ENCODE measurements around the gene TRIM62.

Gene TRIM62

DNA sequence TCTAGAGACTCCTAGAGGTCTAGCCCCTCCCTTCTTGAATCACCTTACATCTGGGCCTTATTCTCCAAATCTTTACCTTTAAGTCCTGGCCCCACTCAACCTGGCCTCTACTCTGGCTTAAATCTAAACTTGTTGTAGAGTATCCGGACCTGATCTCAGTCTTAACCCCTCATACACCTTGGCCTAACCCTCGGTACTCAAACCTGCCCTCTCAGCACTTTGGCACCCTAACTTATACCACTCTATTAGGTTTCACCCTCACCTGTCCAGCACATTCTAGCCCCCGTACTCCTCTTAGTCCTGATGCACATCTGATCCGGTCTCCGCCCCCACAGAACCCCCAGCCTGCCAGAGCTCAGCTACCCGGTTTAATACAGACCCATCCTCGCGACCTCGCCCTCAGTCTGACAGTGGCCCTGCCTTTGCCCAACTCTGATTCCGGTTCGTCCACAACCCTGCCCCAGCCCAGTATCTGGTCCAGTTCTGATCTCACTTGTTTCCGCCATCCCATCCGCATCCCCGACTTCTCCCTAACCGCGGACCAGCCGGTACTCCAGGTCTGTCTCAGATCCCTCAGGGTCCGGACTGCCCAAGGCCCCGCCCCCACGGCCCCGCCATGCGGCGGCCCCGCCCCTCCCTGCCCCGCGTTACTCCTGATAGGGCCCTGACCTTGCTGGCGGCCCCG is 1.5 kb downstream of the TRIM62 start:
- DNase-seq = no peak

DNA sequence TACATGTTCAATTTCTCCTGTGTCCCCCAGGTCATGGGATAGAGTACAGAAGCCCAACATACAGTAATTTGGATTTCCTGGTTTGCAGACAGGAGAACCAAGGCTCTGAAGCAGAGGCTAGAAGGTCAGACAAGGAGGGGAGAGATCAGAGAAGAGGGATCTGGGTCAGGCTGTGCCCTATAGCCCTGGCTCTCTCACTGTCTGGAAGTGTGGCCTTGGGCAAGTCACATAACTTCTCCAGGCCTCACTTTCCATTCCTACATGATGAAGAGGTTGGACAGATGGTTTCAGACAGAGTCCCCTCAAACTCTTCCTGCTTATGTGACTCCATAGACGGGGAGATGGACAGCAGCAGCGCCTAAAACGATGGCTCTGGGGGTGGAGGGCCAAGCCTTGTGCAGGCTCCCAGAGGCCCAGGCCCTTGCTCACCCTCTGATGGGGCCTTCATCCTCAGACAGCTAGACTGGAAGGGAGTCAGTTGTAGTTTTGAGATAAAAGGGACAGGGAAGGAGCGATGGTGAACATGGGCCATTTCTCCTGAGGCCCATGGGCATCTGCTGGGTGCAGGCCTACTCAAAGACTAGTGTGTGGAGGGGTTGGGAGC is 2.9 kb downstream of the TRIM62 start:
- no peak for DNase-seq

- DNase-seq = no peak
These were observed 3.8 kb downstream of the TRIM62 start for GRCh38 chr1:33177996-33178540.

- no peak for DNase-seq
These were observed 5.0 kb downstream of the TRIM62 start for GRCh38 chr1:33176887-33177286.

DNA sequence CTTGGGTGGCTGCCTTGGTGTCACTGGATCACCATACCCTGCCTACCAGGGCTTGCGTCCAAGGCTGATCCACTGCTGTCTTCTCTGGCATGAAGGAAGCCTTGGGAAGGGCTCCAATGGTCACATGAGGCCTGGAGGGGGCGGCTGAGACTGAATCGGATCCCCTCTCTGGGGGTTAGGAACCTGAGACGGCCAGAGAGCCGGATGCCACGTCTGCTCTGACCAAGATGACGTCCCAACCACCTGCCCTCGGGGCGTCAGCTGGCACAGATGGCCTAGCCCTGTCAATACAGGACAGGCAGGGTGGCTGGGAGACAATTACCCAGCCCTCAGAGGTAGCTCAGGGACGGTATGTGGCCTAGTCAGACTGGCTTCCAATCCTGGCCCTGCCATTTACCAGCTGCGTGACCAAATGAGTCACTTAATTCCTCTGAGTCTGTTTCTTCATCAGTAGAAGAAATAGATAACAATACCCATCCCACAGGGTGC is 5.4 kb downstream of the TRIM62 start:
- DNase-seq = no peak

- DNase-seq = no peak
These were observed 6.0 kb downstream of the TRIM62 start for GRCh38 chr1:33175865-33176264.

GRCh38 chr1:33173091-33173490 is 8.8 kb downstream of the TRIM62 start:
- no peak for DNase-seq

DNA sequence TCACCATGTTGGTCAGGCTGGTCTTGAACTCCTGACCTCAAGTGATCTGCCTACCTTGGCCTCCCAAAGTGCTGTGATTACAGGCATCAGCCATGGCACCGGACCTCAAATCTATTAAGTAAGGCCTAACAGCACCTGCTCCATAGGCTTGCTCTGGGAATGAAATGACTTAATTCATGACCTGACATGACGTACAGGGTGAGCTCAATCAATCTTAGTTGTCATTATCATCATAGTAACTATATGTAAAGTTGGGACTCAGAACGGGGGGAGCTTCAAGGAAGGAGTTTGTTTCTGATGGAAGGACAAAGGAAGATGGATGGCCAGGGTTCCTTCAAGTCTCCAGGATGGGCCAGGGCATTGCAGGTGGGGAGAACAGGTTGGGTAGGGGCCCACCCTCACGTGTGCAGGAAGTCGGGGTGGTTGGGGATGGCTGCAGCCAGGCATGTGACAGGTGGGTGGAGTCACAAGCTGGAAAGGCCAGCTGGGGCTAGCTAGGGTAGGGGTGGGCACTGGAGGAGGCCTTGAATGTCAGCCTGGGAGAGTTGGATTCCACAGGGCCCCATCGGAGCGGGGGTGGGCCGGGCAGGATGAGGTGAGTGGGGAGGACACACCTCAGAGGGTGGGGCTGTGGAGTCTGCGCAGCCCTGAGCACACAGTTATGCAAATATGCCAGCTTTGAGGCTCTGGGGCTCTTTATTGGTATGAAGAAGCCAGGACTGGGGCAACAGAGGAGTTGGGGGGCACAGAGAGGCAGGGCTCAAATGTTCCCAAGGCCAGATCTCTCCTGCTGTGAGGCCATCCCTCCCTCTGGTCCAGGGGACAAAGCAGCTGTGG is 9.6 kb downstream of the TRIM62 start:
- no peak for DNase-seq

DNA sequence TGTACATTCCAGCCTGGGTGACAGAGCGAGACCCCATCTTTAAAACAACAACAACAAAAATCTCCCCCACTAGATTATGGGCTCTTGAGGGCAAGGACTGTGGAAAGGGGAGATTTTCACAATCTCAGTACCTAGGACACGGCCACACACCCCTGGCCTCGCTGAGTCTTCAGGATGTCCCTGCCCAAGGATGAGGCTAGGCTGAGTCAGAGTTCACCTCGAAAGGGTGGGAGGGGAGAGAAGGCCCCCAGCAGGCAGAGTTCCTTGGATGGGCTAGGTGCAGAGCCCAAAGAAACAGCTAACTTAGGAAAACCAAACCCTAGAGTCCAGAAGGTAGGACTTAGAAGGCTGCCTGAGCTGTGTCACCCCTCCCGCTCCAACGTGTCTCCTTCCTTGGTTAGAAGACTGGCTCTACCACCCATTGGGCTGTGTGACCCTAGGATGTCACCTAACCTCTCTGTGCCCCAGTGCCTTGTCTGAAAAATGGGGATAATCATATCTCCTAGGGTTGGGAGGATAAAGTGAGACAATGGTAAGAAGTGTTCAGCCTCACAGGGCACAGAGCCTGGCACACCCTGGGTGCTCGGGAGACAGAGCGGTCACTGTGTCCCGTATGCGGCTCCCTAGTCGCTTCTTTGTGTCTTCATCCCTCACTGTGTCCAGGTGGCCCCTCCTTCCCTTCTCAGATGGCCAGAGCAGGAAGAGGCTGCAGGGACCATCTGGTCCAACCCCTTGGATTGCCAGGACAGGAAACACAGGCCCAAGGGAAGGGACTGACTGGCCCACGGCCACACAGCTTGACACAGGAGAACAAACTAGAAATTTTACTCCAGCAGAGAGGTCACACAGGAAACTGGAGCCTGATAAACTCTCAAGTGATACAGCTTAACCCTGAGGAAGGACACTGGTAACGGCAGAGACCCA is 11.2 kb downstream of the TRIM62 start:
- DNase-seq = no peak

DNA sequence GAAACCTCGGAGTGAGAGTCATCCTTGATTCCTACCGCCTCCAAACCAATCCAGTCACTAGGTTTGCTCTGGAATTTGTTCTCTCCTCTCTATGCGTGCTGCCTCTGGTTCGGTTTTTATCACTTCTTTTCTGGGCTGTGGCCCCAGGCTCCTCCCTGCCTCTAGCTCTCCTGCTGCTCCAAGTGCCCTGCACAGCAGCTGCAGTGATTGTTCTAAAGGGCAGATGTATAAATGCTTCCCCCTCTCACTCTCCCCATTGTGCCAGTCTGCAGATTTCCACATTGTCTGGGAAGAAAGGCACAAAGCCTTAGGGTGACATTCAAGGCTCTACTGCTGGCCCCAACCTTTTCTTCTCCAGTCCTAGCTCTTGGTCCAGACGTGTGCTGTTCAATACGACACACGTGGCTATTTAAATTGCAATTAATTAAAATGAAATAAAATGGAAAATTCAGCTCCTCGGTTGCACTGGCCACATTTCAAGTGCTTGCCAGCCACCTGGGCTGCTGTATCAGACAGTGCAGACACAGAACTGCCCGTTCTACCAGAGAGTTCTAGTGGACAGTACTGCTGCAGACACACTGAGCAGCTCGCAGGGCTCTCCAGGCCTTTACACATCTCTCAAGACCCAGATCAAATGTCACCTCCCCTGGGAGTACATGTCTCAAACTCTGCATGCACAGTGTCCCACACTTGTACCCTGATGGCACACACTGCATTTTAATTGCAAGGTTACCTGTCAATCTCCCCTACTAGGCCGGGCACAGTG is 12.4 kb downstream of the TRIM62 start:
- no peak for DNase-seq

- no peak for DNase-seq
These were observed 13.1 kb downstream of the TRIM62 start for GRCh38 chr1:33168556-33169289.

- DNase-seq = no peak
These were observed 14.0 kb downstream of the TRIM62 start for GRCh38 chr1:33167650-33168447.

DNA sequence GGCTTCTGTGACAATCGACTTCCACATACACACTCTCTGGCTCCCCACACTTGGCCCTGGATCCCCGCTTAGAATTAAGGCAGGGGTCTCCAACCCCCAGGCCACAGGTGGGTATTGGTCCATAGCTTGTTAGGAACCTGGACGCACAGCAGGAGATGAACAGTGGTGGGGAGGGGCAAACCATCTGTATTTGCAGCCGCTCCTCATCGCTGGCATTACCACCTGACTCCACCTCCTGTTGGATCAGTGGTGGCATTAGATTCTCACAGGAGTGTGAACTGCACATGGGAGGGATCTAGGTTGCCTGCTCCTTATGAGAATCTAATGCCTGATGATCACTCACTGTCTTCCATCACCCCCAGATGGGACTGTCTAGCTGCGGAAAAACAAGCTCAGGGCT is 16.0 kb downstream of the TRIM62 start:
- no peak for DNase-seq

DNA sequence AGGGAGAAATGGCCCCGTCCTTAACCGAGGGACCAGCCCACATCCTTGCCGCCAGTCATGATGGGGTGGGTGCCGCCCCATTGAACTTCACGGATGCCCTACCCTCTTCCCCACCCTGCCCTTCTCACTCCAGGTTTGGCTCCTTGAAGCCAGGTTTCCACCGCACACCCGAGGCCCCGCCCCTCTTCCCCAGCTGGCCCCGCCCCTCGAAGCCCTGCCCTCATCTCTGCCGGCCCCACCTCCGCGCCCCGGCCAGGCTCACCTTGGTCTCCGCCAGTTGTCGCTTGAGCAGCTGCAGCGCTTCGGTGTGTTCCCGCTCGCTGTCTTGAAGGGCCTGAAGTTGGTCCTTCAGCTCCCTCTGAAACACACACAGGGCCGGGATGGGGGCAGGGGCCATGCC is 16.6 kb downstream of the TRIM62 start:
- DNase-seq = no peak

- no peak for DNase-seq
These were observed 18.0 kb downstream of the TRIM62 start for GRCh38 chr1:33163621-33164519.

DNA sequence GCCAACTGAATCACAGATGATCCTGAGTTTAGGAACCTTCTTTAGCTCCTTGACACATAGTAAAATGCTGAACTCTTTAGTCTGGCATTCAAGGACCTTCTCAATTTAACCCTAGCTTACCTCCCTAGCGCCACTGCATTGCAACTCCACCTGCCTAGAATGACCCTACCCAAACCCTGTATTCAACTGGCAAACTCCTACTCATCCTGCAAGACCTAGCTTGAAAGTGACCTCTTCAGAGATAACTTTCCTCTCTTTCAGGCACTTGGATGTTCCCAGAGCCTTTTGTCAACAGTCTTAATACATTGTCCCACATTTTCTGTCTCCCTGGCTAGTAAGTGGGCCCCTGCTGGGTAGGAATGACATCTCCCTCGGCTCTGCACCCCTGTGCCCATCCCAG is 19.7 kb downstream of the TRIM62 start:
- DNase-seq = no peak

DNA sequence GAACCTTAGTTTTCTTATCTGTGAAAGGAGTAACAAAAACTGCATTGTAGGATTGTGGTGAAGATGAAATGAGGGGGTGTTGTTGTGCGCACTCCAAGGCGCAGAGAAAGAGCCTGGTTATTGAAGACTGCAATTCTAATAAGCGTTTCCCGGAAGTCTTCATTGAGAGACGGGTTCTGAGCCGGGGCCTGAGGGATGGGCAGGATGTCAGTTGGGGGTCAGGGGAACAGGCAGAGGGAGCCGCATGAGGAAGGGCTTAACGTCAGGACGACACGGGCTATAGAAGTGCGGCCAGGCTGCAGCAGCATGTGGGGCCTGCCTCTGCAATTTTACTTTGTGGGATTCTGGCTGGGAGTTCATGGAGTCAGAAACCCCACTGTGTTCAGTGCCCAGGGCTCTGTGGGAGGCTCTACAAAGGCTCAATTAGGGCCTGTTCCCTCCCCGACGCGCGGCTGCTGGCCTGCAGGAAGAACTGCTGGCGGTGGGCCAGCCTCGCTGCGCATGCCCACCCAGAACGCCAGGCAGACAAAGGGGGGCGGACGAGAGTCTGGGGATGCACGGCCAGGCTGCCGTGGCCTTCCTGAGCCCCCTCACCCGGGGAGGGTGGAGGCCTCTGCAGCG is 20.7 kb downstream of the TRIM62 start:
- no peak for DNase-seq

- DNase-seq = no peak
These were observed 22.3 kb downstream of the TRIM62 start for GRCh38 chr1:33159577-33159976.

- no peak for DNase-seq
These were observed 23.5 kb downstream of the TRIM62 start for GRCh38 chr1:33158366-33158765.

Measured in NK-92 treated with Interleukin-12 subunit alpha and Interleukin-12 subunit beta, amount 100 ng/mL, for 24 hours (cell line).